HEK293 (cell line): ENCODE data around the gene TNRC6A.

Experiments
- CTCF ChIP-seq: fragments of 450-650 bp; formaldehyde crosslinking; IDR thresholded peaks from 2 replicates; pipeline ENCODE4 v1.5.1; 2016; ENCODE audit warnings: missing biosample characterization, missing genetic modification characterization
- FEZF1 ChIP-seq: fragments of 450-650 bp; formaldehyde crosslinking; IDR thresholded peaks from 2 replicates; pipeline ENCODE4 v1.5.1; 2016; ENCODE audit warnings: missing biosample characterization, missing genetic modification characterization
- PRDM10 ChIP-seq: fragments of 450-650 bp; formaldehyde crosslinking; IDR thresholded peaks from 2 replicates; pipeline ENCODE4 v1.5.1; 2016; ENCODE audit warnings: missing biosample characterization, missing genetic modification characterization
- ZBTB1 ChIP-seq: fragments of 450-650 bp; formaldehyde crosslinking; IDR thresholded peaks from 2 replicates; pipeline ENCODE4 v1.5.1; 2016; ENCODE audit warnings: missing biosample characterization, missing genetic modification characterization
- ZBTB20 ChIP-seq: fragments of 450-650 bp; formaldehyde crosslinking; IDR thresholded peaks from 2 replicates; pipeline ENCODE4 v1.5.1; 2016; ENCODE audit warnings: missing biosample characterization, missing genetic modification characterization
- ZFP69B ChIP-seq: fragments of 450-650 bp; formaldehyde crosslinking; IDR thresholded peaks from 2 replicates; pipeline ENCODE4 v1.5.1; 2016; ENCODE audit warnings: missing biosample characterization, missing genetic modification characterization
- ZNF121 ChIP-seq: fragments of 450-650 bp; formaldehyde crosslinking; IDR thresholded peaks from 2 replicates; pipeline ENCODE4 v1.5.1; 2016; ENCODE audit warnings: missing biosample characterization, missing genetic modification characterization
- ZNF146 ChIP-seq: fragments of 450-650 bp; formaldehyde crosslinking; IDR thresholded peaks from 2 replicates; pipeline ENCODE4 v1.5.1; 2016; ENCODE audit warnings: missing biosample characterization, missing genetic modification characterization
- ZNF37A ChIP-seq: fragments of 450-650 bp; IDR thresholded peaks from 2 replicates; pipeline ENCODE4 v1.5.1; 2018; ENCODE audit warnings: missing biosample characterization, missing genetic modification characterization
- ZNF785 ChIP-seq: fragments of 450-650 bp; formaldehyde crosslinking; IDR thresholded peaks from 2 replicates; pipeline ENCODE4 v1.5.1; 2016; ENCODE audit warnings: missing biosample characterization, missing genetic modification characterization
- TF ChIP-seq, protein P1 (sequence below): fragments of 450-650 bp; formaldehyde crosslinking; IDR thresholded peaks from 2 replicates; pipeline ENCODE4 v1.5.1; 2016; ENCODE audit warnings: missing biosample characterization, missing genetic modification characterization
- TF ChIP-seq, protein P2 (sequence below): fragments of 450-650 bp; formaldehyde crosslinking; IDR thresholded peaks from 2 replicates; pipeline ENCODE4 v1.5.1; 2016; ENCODE audit warnings: missing biosample characterization, missing genetic modification characterization

DNA sequence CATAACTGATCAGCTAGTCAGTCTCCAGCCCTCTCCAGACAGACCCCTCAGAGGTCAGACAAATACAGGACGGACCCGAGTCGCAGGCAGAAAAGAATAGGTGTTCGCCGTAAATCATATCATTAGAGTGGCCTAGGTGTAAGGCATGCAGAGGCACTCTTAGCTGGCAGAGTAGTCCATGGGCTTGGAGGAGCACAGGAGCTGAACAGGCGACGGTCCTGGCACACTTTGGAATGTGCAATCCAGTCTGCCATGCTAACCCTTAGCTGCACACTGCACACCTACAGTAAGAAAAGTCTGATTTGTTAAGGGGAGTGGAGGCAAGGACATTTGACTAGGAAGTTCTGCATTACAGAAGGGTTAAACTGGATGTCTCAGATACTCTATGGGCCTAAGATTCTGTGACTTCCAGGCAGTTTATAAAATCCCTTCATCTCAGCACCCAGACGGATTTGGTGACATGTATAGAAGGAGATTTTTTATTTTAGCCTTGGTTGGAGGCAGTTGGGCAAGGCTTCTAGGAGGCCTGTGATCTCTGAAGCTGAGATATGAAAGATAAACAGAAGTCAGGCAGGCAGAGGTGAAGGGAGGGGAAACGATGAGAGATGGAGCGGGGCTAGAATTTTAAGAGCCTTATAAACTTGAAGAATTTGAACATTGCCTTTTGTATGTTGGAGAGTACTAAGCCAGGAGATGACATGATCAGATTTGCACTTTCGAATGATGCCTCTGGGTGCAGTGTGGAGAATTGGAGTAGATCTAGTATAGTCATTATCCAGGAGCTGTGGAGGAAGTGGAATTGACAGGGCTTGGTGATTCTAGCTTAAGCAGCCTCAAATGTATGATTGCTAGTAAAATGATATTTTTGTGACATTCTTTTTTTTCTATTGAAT, 81.7 kb downstream of the TNRC6A start:
- TF ChIP-seq ZBTB1 (tag by site-specific recombination) (no peak), ZBTB20 (tag by site-specific recombination) (no peak), ZNF121 (tag by site-specific recombination) (no peak), ZNF37A (tag by site-specific recombination) (no peak), CTCF (no peak), ZFP69B (tag by site-specific recombination) (no peak), FEZF1 (tag by site-specific recombination) (no peak), ZNF146 (tag by site-specific recombination) (no peak), ZNF785 (tag by site-specific recombination) (no peak), PRDM10 (no peak)
- TF ChIP-seq, protein P1, sequence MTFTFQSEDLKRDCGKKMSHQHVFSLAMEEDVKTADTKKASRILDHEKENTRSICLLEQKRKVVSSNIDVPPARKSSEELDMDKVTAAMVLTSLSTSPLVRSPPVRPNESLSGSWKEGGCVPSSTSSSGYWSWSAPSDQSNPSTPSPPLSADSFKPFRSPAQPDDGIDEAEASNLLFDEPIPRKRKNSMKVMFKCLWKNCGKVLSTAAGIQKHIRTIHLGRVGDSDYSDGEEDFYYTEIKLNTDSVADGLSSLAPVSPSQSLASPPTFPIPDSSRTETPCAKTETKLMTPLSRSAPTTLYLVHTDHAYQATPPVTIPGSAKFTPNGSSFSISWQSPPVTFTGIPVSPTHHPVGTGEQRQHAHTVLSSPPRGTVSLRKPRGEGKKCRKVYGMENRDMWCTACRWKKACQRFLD (tag by site-specific recombination) = no peak
- TF ChIP-seq, protein P2, sequence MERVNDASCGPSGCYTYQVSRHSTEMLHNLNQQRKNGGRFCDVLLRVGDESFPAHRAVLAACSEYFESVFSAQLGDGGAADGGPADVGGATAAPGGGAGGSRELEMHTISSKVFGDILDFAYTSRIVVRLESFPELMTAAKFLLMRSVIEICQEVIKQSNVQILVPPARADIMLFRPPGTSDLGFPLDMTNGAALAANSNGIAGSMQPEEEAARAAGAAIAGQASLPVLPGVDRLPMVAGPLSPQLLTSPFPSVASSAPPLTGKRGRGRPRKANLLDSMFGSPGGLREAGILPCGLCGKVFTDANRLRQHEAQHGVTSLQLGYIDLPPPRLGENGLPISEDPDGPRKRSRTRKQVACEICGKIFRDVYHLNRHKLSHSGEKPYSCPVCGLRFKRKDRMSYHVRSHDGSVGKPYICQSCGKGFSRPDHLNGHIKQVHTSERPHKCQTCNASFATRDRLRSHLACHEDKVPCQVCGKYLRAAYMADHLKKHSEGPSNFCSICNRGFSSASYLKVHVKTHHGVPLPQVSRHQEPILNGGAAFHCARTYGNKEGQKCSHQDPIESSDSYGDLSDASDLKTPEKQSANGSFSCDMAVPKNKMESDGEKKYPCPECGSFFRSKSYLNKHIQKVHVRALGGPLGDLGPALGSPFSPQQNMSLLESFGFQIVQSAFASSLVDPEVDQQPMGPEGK (tag by site-specific recombination) = no peak
